GM12878 (cell line): ENCODE measurements around the gene IFI35.

Source experiments
- ASH2L ChIP-seq: fragments of 300-600, 200-600 bp; sonication (generic); IDR thresholded peaks from 2 replicates; pipeline ENCODE4 v1.6.1; 2017; ENCODE audit warnings: low read depth, mild to moderate bottlenecking, borderline replicate concordance
- CTCF ChIP-seq, 3 experiments: IDR thresholded peaks in 2 of 3; conservative IDR thresholded peaks in 1 of 3; 2 replicates each; pipeline ENCODE4 v1.5.1; 2011; ENCODE audit warnings: low read depth in 3 of 3, low read length in 3 of 3, mild to moderate bottlenecking in 3 of 3, control low read depth in 2 of 3, moderate library complexity in 2 of 3, inconsistent platforms in 1 of 3, mixed read lengths in 1 of 3; ENCODE audit not compliant: control insufficient read depth in 2 of 3, insufficient read depth in 1 of 3; ENCODE audit errors: extremely low read depth in 1 of 3
- EED ChIP-seq: sonication (generic); IDR thresholded peaks from 2 replicates; pipeline ENCODE4 v1.6.1; 2016; ENCODE audit warnings: antibody characterized with exemption, low read depth
- FOXK2 ChIP-seq: fragments of 450-650 bp; IDR thresholded peaks from 2 replicates; pipeline ENCODE4 v1.6.1; 2017; ENCODE audit warnings: mild to moderate bottlenecking, moderate library complexity
- MTA3 ChIP-seq: IDR thresholded peaks from 2 replicates; pipeline ENCODE4 v1.6.1; 2012; ENCODE audit warnings: low read length, inconsistent platforms, borderline replicate concordance
- MYC ChIP-seq: IDR thresholded peaks from 2 replicates; pipeline ENCODE4 v1.6.1; 2011; ENCODE audit warnings: mild to moderate bottlenecking, low read length, moderate library complexity, inconsistent platforms; ENCODE audit not compliant: insufficient read depth, insufficient replicate concordance, insufficient read length, severe bottlenecking
- POLR2A ChIP-seq: IDR thresholded peaks from 2 replicates; pipeline ENCODE4 v1.6.1; 2011; ENCODE audit warnings: low read depth, mild to moderate bottlenecking, low read length
- POLR2AphosphoS2 ChIP-seq: IDR thresholded peaks from 2 replicates; pipeline ENCODE4 v1.6.1; 2011; ENCODE audit warnings: low read depth, mild to moderate bottlenecking, low read length, improper control_type of control experiment, moderate library complexity
- REST ChIP-seq: IDR thresholded peaks from 2 replicates; pipeline ENCODE4 v1.6.1; 2012; ENCODE audit warnings: mild to moderate bottlenecking, low read depth, low read length
- ZBTB33 ChIP-seq: fragments of 450-650 bp; IDR thresholded peaks from 2 replicates; pipeline ENCODE4 v1.6.1; 2017; ENCODE audit warnings: mild to moderate bottlenecking
- ZNF274 ChIP-seq: IDR thresholded peaks from one replicate; pipeline ENCODE4 v1.8.0; 2011; ENCODE audit not compliant: insufficient read length, insufficient read depth

GRCh38 chr17:43013296-43013695, 6.7 kb downstream of the IFI35 start:
- no peak for TF ChIP-seq REST
- no peak for TF ChIP-seq CTCF (IDR thresholded peaks at IDR 0.05 in 2 of 3, conservative IDR thresholded peaks at IDR 0.05 in 1 of 3; ENCODE audit: control insufficient read depth in 2 of 3, extremely low read depth in 1 of 3, insufficient read depth in 1 of 3, low read depth in 3 of 3, low read length in 3 of 3)
- TF ChIP-seq ZNF274, result no peak
- TF ChIP-seq POLR2A, result no peak
- no peak for TF ChIP-seq POLR2AphosphoS2
- no peak for TF ChIP-seq ZBTB33
- no peak for TF ChIP-seq ASH2L
- TF ChIP-seq MTA3, result no peak
- no peak for TF ChIP-seq MYC
- no peak for TF ChIP-seq EED
- TF ChIP-seq FOXK2, result no peak
